Loucy (cell line): ENCODE data around the gene APRT.

Experiments
- H2AFZ ChIP-seq: fragments of 200-600 bp; sonication (generic); 2 replicates; pipeline ENCODE4 v1.6.0; 2016; ENCODE audit warnings: antibody characterized with exemption, mild to moderate bottlenecking, low read length, moderate library complexity
- H3F3A ChIP-seq: fragments of 200-600 bp; 2 replicates; pipeline ENCODE4 v1.6.0; 2016; ENCODE audit warnings: antibody characterized with exemption, low read depth, mild to moderate bottlenecking
- H3K27me3 ChIP-seq: fragments of 200-600 bp; sonication (generic); 2 replicates; pipeline ENCODE4 v1.6.1; 2014; ENCODE audit warnings: low read length, mild to moderate bottlenecking; ENCODE audit not compliant: insufficient read depth, poor library complexity, severe bottlenecking
- H3K36me3 ChIP-seq: fragments of 200-600 bp; sonication (generic); 2 replicates; pipeline ENCODE4 v1.6.1; 2016; ENCODE audit warnings: low read length; ENCODE audit not compliant: insufficient read depth
- H3K4me1 ChIP-seq: fragments of 200-600 bp; sonication (generic); 2 replicates; pipeline ENCODE4 v1.5.1; 2014; ENCODE audit warnings: low read length, mild to moderate bottlenecking; ENCODE audit not compliant: insufficient read depth, poor library complexity, severe bottlenecking
- H3K4me2 ChIP-seq: fragments of 200-600 bp; sonication (generic); 2 replicates; pipeline ENCODE4 v1.6.0; 2014; ENCODE audit warnings: antibody characterized with exemption, low read length, low read depth, mild to moderate bottlenecking; ENCODE audit not compliant: poor library complexity, severe bottlenecking
- H3K4me3 ChIP-seq: fragments of 200-600 bp; sonication (generic); 2 replicates; pipeline ENCODE4 v1.5.1; 2014; ENCODE audit warnings: low read length, mild to moderate bottlenecking, mixed read lengths; ENCODE audit not compliant: poor library complexity, severe bottlenecking
- H3K79me2 ChIP-seq: fragments of 200-600 bp; sonication (generic); 2 replicates; pipeline ENCODE4 v1.6.1; 2014; ENCODE audit warnings: low read length; ENCODE audit not compliant: insufficient read depth
- H3K9ac ChIP-seq: fragments of 200-600 bp; sonication (generic); 2 replicates; pipeline ENCODE4 v1.6.0; 2014; ENCODE audit warnings: mild to moderate bottlenecking, low read depth, low read length, moderate library complexity; ENCODE audit not compliant: poor library complexity, severe bottlenecking
- H3K9me2 ChIP-seq: fragments of 200-600 bp; sonication (generic); replicated peaks from 2 replicates; pipeline ENCODE4 v1.6.1; 2016; ENCODE audit warnings: low read depth, low read length, mixed read lengths
- H3K9me3 ChIP-seq: fragments of 200-600 bp; sonication (generic); 2 replicates; pipeline ENCODE4 v1.6.1; 2014; ENCODE audit warnings: mild to moderate bottlenecking, antibody characterized with exemption, low read length, low read depth; ENCODE audit not compliant: insufficient read depth
- H4K20me1 ChIP-seq: fragments of 200-600 bp; sonication (generic); 2 replicates; pipeline ENCODE4 v1.6.0; 2014; ENCODE audit warnings: antibody characterized with exemption, low read length, mild to moderate bottlenecking; ENCODE audit not compliant: insufficient read depth, poor library complexity, severe bottlenecking
- EZH2phosphoT487 ChIP-seq: fragments of 200-600 bp; IDR thresholded peaks from 2 replicates; pipeline ENCODE4 v1.6.1; 2018; ENCODE audit warnings: antibody characterized with exemption, mild to moderate bottlenecking, moderate library complexity, borderline replicate concordance
- TF ChIP-seq, protein P1 (sequence below): fragments of 200-600 bp; sonication (generic); conservative IDR thresholded peaks from 2 replicates; pipeline ENCODE4 v1.5.1; 2014; ENCODE audit warnings: mild to moderate bottlenecking, antibody characterized with exemption, low read length

The APRT gene

DNA sequence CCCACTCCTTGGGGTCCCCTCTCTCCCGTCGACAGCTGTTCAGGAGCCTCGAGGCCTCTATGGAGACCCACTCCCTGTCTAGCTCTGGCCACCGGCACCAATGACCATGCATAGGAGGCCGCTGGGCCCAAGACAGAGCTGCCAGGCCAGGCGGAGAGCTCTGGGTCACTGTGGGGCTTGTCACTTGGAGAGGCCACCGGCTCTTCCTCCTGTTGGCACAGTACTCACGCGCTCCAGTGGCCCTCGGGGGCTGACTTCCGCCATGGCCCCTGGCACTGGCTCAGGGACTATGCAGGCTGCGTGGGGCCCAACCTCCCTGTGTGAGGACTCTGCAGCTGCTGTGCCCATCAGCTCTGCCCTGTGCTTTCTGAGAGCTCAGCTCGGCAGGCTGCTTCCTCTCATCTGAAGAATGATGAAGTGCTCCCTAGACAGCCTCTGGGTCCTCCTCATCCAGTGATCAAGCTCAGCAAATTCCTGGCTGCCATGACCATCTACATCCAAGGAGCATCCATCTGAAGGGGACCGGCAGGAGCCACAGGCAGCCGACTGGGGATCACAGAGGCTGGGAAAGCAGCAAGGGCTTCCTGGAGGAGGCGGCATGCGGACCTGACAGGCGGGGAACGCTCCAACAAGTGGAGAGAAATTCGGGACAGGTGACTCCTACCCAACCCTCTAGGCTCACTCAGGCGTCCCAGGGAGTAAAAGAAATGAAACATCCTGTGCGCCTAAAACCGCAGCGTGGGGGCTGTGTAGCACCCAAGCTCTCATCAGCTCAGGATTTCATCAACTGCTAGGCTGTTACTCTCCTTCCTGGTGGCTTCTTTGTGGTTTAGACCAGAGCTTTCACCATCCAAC, 28.2 kb upstream of the APRT start:
- Histone ChIP-seq H3K9me3 (no peaks in the 10 kb centered on the region), H3F3A (no peaks in the 10 kb centered on the region), H3K27me3 (no peaks in the 10 kb centered on the region), H3K9ac (no peak overlapping the region), H3K9me2 (no peaks in the 10 kb centered on the region), H3K4me2 (no peak overlapping the region), H3K4me1 (no peaks in the 10 kb centered on the region), H2AFZ (no peak overlapping the region), H3K79me2 (no peaks in the 10 kb centered on the region), H3K4me3 (no peak overlapping the region), H4K20me1 (no peaks in the 10 kb centered on the region), H3K36me3 (no peaks in the 10 kb centered on the region)
- TF ChIP-seq, protein P1, sequence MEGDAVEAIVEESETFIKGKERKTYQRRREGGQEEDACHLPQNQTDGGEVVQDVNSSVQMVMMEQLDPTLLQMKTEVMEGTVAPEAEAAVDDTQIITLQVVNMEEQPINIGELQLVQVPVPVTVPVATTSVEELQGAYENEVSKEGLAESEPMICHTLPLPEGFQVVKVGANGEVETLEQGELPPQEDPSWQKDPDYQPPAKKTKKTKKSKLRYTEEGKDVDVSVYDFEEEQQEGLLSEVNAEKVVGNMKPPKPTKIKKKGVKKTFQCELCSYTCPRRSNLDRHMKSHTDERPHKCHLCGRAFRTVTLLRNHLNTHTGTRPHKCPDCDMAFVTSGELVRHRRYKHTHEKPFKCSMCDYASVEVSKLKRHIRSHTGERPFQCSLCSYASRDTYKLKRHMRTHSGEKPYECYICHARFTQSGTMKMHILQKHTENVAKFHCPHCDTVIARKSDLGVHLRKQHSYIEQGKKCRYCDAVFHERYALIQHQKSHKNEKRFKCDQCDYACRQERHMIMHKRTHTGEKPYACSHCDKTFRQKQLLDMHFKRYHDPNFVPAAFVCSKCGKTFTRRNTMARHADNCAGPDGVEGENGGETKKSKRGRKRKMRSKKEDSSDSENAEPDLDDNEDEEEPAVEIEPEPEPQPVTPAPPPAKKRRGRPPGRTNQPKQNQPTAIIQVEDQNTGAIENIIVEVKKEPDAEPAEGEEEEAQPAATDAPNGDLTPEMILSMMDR: no peak
- no peak for TF ChIP-seq EZH2phosphoT487

DNA sequence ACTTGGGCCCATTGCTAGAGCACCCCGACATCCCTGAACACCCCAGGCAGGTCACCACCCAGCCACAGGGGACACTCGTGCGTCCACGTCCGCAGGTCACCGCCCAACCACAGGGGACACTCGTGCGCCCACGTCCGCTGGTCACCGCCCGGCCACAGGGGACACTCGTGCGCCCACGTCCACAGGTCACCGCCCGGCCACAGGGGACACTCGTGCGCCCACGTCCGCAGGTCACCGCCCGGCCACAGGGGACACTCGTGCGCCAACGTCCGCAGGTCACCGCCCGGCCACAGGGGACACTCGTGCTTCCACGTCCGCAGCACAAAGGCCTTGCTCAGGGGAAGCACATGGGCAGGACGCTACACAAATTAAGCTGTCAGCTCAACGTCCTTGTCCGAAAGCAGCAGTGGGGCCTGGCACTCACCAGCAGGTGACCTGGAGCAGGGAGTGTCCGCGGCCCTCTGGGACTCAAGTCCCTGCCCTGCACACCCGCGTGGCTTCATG, 27.4 kb upstream of the APRT start:
- TF ChIP-seq, protein P1: no peak; the same call in 1 of the 2 replicates
- no peak for TF ChIP-seq EZH2phosphoT487
- Histone ChIP-seq H3K9me3 (no peaks in the 10 kb centered on the region), H3K79me2 (no peaks in the 10 kb centered on the region), H3K9me2 (no peaks in the 10 kb centered on the region), H3K4me3 (no peak overlapping the region), H2AFZ (no peak overlapping the region), H3K9ac (no peak overlapping the region), H4K20me1 (no peaks in the 10 kb centered on the region), H3K4me2 (no peak overlapping the region), H3K4me1 (no peaks in the 10 kb centered on the region), H3K36me3 (no peaks in the 10 kb centered on the region), H3F3A (no peaks in the 10 kb centered on the region), H3K27me3 (no peaks in the 10 kb centered on the region)

DNA sequence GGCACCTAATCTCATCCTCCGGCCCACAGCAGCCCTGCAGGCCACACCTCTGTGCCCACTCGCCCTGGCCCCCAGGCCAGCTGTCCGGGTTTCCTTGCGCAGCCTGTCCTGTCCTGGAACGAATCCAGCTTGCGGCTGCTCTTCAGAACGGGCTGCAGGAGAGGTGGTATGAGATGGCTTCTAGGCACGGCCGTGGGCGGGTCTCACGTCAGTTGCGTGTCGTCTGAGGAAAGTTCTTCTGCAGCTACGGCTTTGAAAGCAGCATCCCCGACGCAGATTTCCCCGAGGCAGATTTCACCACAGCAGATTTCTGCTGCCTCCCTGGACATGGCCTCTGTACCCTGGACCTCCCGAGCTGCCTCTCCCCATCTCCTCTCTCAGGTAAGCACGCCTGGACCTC, 26.8 kb upstream of the APRT start:
- no peaks in the 10 kb centered on the region for H3F3A ChIP-seq
- no peaks in the 10 kb centered on the region for H3K79me2 ChIP-seq
- H3K4me2 ChIP-seq: no peak overlapping the region
- no peaks in the 10 kb centered on the region for H3K36me3 ChIP-seq
- no peak overlapping the region for H3K4me3 ChIP-seq
- TF ChIP-seq, protein P1: no peak
- TF ChIP-seq EZH2phosphoT487: no peak
- no peaks in the 10 kb centered on the region for H3K9me3 ChIP-seq
- H3K4me1 ChIP-seq: no peaks in the 10 kb centered on the region
- H3K27me3 ChIP-seq: no peaks in the 10 kb centered on the region
- H3K9ac ChIP-seq: no peak overlapping the region
- no peak overlapping the region for H2AFZ ChIP-seq
- no peaks in the 10 kb centered on the region for H4K20me1 ChIP-seq
- no peaks in the 10 kb centered on the region for H3K9me2 ChIP-seq
